Measurements from ENCODE around the gene CNR2. TPM values are rescaled to one million over a fixed set of nuclear protein-coding genes. Genes with fewer than 3 reads are reported as not detected.
A peak's percentile ranks its signal among the peaks of the same experiment; 100 is the strongest.

Gene CNR2
- total RNA-seq, 1 experiment from 2014 or later, result not detected

- Histone ChIP-seq H3K36me3 (ENCODE audit: insufficient read depth, low read length, poor library complexity, severe bottlenecking) (peaks cover 8% of the 10 kb centered on the region), H3K9me3 (ENCODE audit: low read depth, low read length, poor library complexity, severe bottlenecking) (no peaks in the 10 kb centered on the region), H3K27me3 (replicated peaks; ENCODE audit: insufficient read depth, low read depth, low read length, poor library complexity) (no peaks in the 10 kb centered on the region), H3K27ac (ENCODE audit: low read depth, low read length, poor library complexity, severe bottlenecking) (no peak overlapping the region), H3K4me3 (ENCODE audit: low read depth, low read length, poor library complexity, severe bottlenecking) (no peak overlapping the region), H3K4me1 (ENCODE audit: insufficient read depth, low read length, poor library complexity, severe bottlenecking) (peaks cover 3% of the 10 kb centered on the region)
- CTCF ChIA-PET, result no interaction called here
- no peak for DNase-seq (ENCODE audit: low spot score)
- POLR2A ChIA-PET (ENCODE audit: low non-redundant PET), result no interaction called here
- BruUV-seq (replicated peaks), result no TSS peak
- TF ChIP-seq EZH2 (IDR thresholded peaks at IDR 0.05; ENCODE audit: borderline replicate concordance, low read depth, low read length, poor library complexity, severe bottlenecking) (no peak), CTCF (conservative IDR thresholded peaks at IDR 0.05; ENCODE audit: low read depth, low read length) (no peak)
- intact Hi-C loops (cut with micrococcal nuclease; ENCODE audit: unreplicated experiment), result no loop called here
Observed at GRCh38 chr1:23843644-23844043, 69.5 kb downstream of the CNR2 start.

- DNase-seq (ENCODE audit: low spot score), result peak; percentile 79
- Histone ChIP-seq H3K9me3 (ENCODE audit: low read depth, low read length, poor library complexity, severe bottlenecking) (no peaks in the 10 kb centered on the region), H3K36me3 (ENCODE audit: insufficient read depth, low read length, poor library complexity, severe bottlenecking) (no peaks in the 10 kb centered on the region), H3K4me3 (ENCODE audit: low read depth, low read length, poor library complexity, severe bottlenecking) (peak overlapping the region; percentile 37), H3K4me1 (ENCODE audit: insufficient read depth, low read length, poor library complexity, severe bottlenecking) (peaks cover 8% of the 10 kb centered on the region), H3K27me3 (replicated peaks; ENCODE audit: insufficient read depth, low read depth, low read length, poor library complexity) (peaks cover 3% of the 10 kb centered on the region), H3K27ac (ENCODE audit: low read depth, low read length, poor library complexity, severe bottlenecking) (no peak overlapping the region)
- CTCF ChIA-PET, result no interaction called here
- intact Hi-C loops (cut with micrococcal nuclease; ENCODE audit: unreplicated experiment), result no loop called here
- no TSS peak for BruUV-seq (replicated peaks)
- POLR2A ChIA-PET (ENCODE audit: low non-redundant PET), result no interaction called here
- TF ChIP-seq EZH2 (IDR thresholded peaks at IDR 0.05; ENCODE audit: borderline replicate concordance, low read depth, low read length, poor library complexity, severe bottlenecking), result no peak
- TF ChIP-seq CTCF (conservative IDR thresholded peaks at IDR 0.05; ENCODE audit: low read depth, low read length), result no peak
Observed at GRCh38 chr1:23838401-23838866, 74.7 kb downstream of the CNR2 start.

- H3K36me3 ChIP-seq (ENCODE audit: insufficient read depth, low read length, poor library complexity, severe bottlenecking), result no peaks in the 10 kb centered on the region
- H3K27me3 ChIP-seq (replicated peaks; ENCODE audit: insufficient read depth, low read depth, low read length, poor library complexity), result peaks cover 3% of the 10 kb centered on the region
- H3K27ac ChIP-seq (ENCODE audit: low read depth, low read length, poor library complexity, severe bottlenecking), result no peak overlapping the region
- no peaks in the 10 kb centered on the region for H3K9me3 ChIP-seq (ENCODE audit: low read depth, low read length, poor library complexity, severe bottlenecking)
- ChIA-PET CTCF (no interaction called here), POLR2A (ENCODE audit: low non-redundant PET) (no interaction called here)
- intact Hi-C loops (cut with micrococcal nuclease; ENCODE audit: unreplicated experiment), result no loop called here
- H3K4me3 ChIP-seq (ENCODE audit: low read depth, low read length, poor library complexity, severe bottlenecking), result peak overlapping the region; percentile 37
- no peak for TF ChIP-seq EZH2 (IDR thresholded peaks at IDR 0.05; ENCODE audit: borderline replicate concordance, low read depth, low read length, poor library complexity, severe bottlenecking)
- TF ChIP-seq CTCF (conservative IDR thresholded peaks at IDR 0.05; ENCODE audit: low read depth, low read length), result no peak
- H3K4me1 ChIP-seq (ENCODE audit: insufficient read depth, low read length, poor library complexity, severe bottlenecking), result peaks cover 8% of the 10 kb centered on the region
- DNase-seq (ENCODE audit: low spot score), result no peak
- no TSS peak for BruUV-seq (replicated peaks)
Observed at GRCh38 chr1:23837908-23838307, 75.3 kb downstream of the CNR2 start.

All from A673 (cell line).